Activated T-cell treated with anti-CD3 and anti-CD28 coated beads for 48 hours (primary cell): ENCODE results near the gene PRKAA2.

ENCODE experiments used
- DNase-seq: peaks from one replicate; pipeline ENCODE4 v3.0.0-alpha.2; 2020; ENCODE audit warnings: low read depth

The PRKAA2 gene

GRCh38 chr1:56654126-56654923 lies 9.2 kb downstream of the PRKAA2 start:
- DNase-seq: no peak

- no peak for DNase-seq
These were observed 11.0 kb downstream of the PRKAA2 start for GRCh38 chr1:56655991-56656613.

- no peak for DNase-seq
These were observed 13.1 kb downstream of the PRKAA2 start for GRCh38 chr1:56658254-56658653.

GRCh38 chr1:56660293-56660692 lies 15.2 kb downstream of the PRKAA2 start:
- DNase-seq: no peak

GRCh38 chr1:56663846-56664245 lies 18.7 kb downstream of the PRKAA2 start:
- no peak for DNase-seq

- DNase-seq: no peak
These were observed 20.3 kb downstream of the PRKAA2 start for GRCh38 chr1:56665384-56665783.

GRCh38 chr1:56666112-56666608 lies 21.0 kb downstream of the PRKAA2 start:
- DNase-seq: no peak

- no peak for DNase-seq
These were observed 25.2 kb downstream of the PRKAA2 start for GRCh38 chr1:56670350-56670749.

GRCh38 chr1:56671085-56671484 lies 26.0 kb downstream of the PRKAA2 start:
- no peak for DNase-seq

GRCh38 chr1:56671542-56671941 lies 26.4 kb downstream of the PRKAA2 start:
- DNase-seq: no peak

GRCh38 chr1:56672579-56672978 lies 27.5 kb downstream of the PRKAA2 start:
- DNase-seq: no peak

- no peak for DNase-seq
These were observed 30.6 kb downstream of the PRKAA2 start for GRCh38 chr1:56675763-56676162.

- DNase-seq: no peak
These were observed 31.5 kb downstream of the PRKAA2 start for GRCh38 chr1:56676571-56677035.

- no peak for DNase-seq
These were observed 38.5 kb downstream of the PRKAA2 start for GRCh38 chr1:56683569-56683968.

GRCh38 chr1:56686169-56686568 lies 41.1 kb downstream of the PRKAA2 start:
- DNase-seq: no peak

- DNase-seq: no peak
These were observed 43.5 kb downstream of the PRKAA2 start for GRCh38 chr1:56688522-56689026.

- DNase-seq: no peak
These were observed 51.5 kb downstream of the PRKAA2 start for GRCh38 chr1:56696663-56697062.

- no peak for DNase-seq
These were observed 58.6 kb downstream of the PRKAA2 start for GRCh38 chr1:56703747-56704146.

- no peak for DNase-seq
These were observed 62.3 kb downstream of the PRKAA2 start for GRCh38 chr1:56707379-56707778.

GRCh38 chr1:56709269-56709880 lies 64.3 kb downstream of the PRKAA2 start:
- no peak for DNase-seq

- no peak for DNase-seq
These were observed 64.9 kb downstream of the PRKAA2 start for GRCh38 chr1:56709995-56710394.

GRCh38 chr1:56710646-56711045 lies 65.5 kb downstream of the PRKAA2 start:
- DNase-seq: no peak

GRCh38 chr1:56712150-56712549 lies 67.0 kb downstream of the PRKAA2 start:
- no peak for DNase-seq
